ACC112 (cell line): ENCODE data around the gene SPECC1L.
A peak's percentile ranks its signal among the peaks of the same experiment; 100 is the strongest.

Experiments
- H2AFZ ChIP-seq: fragments of 200-600 bp; sonication (generic); one replicate; pipeline ENCODE4 v1.6.0; 2017; ENCODE audit warnings: antibody characterized with exemption, low read length; ENCODE audit not compliant: unreplicated experiment
- H3K27ac ChIP-seq: fragments of 200-600 bp; sonication (generic); 2 replicates; pipeline ENCODE4 v1.5.1; 2014; ENCODE audit warnings: low read depth, mild to moderate bottlenecking, antibody characterized with exemption, low read length, moderate library complexity
- H3K27me3 ChIP-seq: fragments of 200-600 bp; sonication (generic); 2 replicates; pipeline ENCODE4 v1.6.1; 2014; ENCODE audit warnings: mild to moderate bottlenecking, antibody characterized with exemption, low read length, moderate library complexity, mixed read lengths; ENCODE audit not compliant: insufficient read depth
- H3K36me3 ChIP-seq: fragments of 200-600 bp; sonication (generic); 2 replicates; pipeline ENCODE4 v1.6.1; 2016; ENCODE audit warnings: mild to moderate bottlenecking, antibody characterized with exemption, low read length, moderate library complexity, mixed read lengths; ENCODE audit not compliant: insufficient read depth
- H3K4me1 ChIP-seq: fragments of 200-600 bp; sonication (generic); one replicate; pipeline ENCODE4 v1.6.1; 2016; ENCODE audit warnings: low read length, mixed read lengths; ENCODE audit not compliant: insufficient read depth, unreplicated experiment, control insufficient read depth
- H3K4me3 ChIP-seq: fragments of 200-600 bp; sonication (generic); 2 replicates; pipeline ENCODE4 v1.5.1; 2014; ENCODE audit warnings: mild to moderate bottlenecking, low read depth, low read length
- H3K79me2 ChIP-seq: fragments of 200-600 bp; sonication (generic); one replicate; pipeline ENCODE4 v1.6.0; 2016; ENCODE audit warnings: low read length; ENCODE audit not compliant: control insufficient read depth, unreplicated experiment, insufficient read depth

SPECC1L gene, protein sequence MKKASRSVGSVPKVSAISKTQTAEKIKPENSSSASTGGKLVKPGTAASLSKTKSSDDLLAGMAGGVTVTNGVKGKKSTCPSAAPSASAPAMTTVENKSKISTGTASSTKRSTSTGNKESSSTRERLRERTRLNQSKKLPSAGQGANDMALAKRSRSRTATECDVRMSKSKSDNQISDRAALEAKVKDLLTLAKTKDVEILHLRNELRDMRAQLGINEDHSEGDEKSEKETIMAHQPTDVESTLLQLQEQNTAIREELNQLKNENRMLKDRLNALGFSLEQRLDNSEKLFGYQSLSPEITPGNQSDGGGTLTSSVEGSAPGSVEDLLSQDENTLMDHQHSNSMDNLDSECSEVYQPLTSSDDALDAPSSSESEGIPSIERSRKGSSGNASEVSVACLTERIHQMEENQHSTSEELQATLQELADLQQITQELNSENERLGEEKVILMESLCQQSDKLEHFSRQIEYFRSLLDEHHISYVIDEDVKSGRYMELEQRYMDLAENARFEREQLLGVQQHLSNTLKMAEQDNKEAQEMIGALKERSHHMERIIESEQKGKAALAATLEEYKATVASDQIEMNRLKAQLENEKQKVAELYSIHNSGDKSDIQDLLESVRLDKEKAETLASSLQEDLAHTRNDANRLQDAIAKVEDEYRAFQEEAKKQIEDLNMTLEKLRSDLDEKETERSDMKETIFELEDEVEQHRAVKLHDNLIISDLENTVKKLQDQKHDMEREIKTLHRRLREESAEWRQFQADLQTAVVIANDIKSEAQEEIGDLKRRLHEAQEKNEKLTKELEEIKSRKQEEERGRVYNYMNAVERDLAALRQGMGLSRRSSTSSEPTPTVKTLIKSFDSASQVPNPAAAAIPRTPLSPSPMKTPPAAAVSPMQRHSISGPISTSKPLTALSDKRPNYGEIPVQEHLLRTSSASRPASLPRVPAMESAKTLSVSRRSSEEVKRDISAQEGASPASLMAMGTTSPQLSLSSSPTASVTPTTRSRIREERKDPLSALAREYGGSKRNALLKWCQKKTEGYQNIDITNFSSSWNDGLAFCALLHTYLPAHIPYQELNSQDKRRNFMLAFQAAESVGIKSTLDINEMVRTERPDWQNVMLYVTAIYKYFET

GRCh38 chr22:24270556-24271385 is at the start of gene SPECC1L:
Gene SPECC1L (plus strand): TSS chr22:24270831. CDS start chr22:24302232, 31,401 bp downstream.
- Histone ChIP-seq H3K4me3 (peak within 1 kb of the TSS; percentile 93), H3K27ac (peak within 1 kb of the TSS; percentile 64), H3K79me2 (peaks cover 45% of the 10 kb centered on the region), H3K36me3 (no peaks in the 10 kb centered on the region), H3K4me1 (peaks cover 6% of the 10 kb centered on the region), H2AFZ (peak within 1 kb of the TSS; percentile 83), H3K27me3 (no peaks in the 10 kb centered on the region)

DNA sequence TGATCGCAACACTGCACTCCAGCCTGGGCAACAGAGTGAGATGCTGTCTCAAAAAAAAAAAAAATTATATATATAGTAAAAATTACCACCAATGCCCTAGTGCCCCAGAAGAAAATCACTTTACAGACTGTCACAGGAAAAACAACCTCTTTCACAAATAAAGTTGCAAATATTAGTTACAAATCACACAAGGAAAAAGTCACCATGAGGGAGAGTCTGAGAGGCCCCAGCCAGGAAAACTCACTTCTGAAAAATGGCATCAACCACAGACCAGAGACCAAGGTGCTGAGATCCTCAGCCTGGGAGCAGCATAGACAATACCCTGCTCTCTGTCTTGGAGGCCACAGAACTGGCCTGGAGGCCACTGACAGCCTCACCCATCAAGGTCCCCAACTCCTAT is 46.2 kb upstream of the SPECC1L start:
- Histone ChIP-seq H3K36me3 (peaks cover 12% of the 10 kb centered on the region), H3K4me3 (no peak overlapping the region), H2AFZ (no peak overlapping the region), H3K79me2 (no peaks in the 10 kb centered on the region), H3K27ac (no peak overlapping the region), H3K27me3 (no peaks in the 10 kb centered on the region), H3K4me1 (no peaks in the 10 kb centered on the region)

GRCh38 chr22:24225044-24225601 is 45.5 kb upstream of the SPECC1L start:
- H3K4me3 ChIP-seq, result no peak overlapping the region

DNA sequence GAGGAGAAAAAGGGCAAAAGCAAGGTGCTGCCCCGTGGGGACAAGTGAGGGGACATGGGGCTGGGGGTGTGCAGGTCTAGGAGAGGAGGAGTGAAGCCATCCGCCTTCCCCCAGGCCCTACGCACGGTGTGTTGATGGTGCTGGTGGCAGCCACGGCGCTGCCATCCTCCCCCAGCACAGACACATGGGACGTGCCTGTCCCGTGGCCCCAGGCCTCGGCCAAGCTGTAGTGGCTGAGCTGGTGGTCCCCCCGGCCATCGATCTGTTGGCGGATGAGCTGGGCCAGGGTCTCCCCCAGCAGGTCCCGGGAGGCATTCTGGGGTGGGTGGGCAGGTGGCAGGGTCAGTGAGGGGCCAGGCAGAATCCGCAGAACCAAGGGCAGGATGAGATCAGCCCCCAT is 44.7 kb upstream of the SPECC1L start:
- H3K4me1 ChIP-seq, result no peaks in the 10 kb centered on the region
- no peaks in the 10 kb centered on the region for H3K79me2 ChIP-seq
- no peak overlapping the region for H3K27ac ChIP-seq
- no peak overlapping the region for H2AFZ ChIP-seq
- no peaks in the 10 kb centered on the region for H3K27me3 ChIP-seq
- H3K36me3 ChIP-seq, result peaks cover 12% of the 10 kb centered on the region
- H3K4me3 ChIP-seq, result no peak overlapping the region

More at GRCh38 chr22:24225044-24225601, 45.5 kb upstream of the SPECC1L start:
- Histone ChIP-seq H3K79me2 (no peaks in the 10 kb centered on the region), H3K27me3 (no peaks in the 10 kb centered on the region), H3K36me3 (peaks cover 12% of the 10 kb centered on the region), H2AFZ (no peak overlapping the region), H3K27ac (no peak overlapping the region), H3K4me1 (no peaks in the 10 kb centered on the region)

DNA sequence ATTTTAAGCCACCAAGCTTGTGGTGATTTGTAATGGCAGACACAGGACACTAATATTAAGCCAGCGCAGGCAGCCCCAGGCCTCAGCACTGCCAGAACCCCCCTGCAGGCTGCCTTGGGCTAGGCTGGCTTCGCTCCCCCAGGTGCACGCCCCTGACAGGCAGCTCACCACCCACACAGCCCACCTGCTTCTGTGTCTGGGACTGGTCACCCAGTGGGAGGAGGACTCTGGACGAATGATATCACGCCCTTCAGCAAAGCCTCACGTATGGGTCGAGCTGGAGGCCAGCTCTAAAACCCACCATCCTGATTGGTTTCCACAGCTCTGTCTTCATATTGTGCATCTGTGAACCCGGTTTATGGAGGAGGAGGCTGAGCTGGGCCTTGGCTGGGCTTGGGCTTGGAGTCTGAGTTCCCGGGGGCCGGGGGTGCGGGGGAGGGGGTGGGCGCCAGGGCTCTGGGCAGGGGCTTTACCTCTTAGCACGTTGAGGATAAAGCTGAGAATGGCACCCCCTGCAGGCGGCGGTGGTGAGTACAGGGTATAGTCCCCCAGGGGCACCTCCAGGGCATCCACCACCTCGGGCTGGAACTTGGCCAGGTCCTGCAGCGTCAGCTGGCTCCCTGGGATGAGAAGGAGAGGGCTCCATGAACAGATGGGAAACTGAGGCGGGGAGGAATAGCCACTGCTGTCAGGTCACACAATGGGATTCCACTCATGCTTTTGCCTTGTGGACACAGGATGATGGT is 39.5 kb upstream of the SPECC1L start:
- no peak overlapping the region for H3K27ac ChIP-seq
- H3K79me2 ChIP-seq, result peaks cover 9% of the 10 kb centered on the region
- H3K27me3 ChIP-seq, result no peaks in the 10 kb centered on the region
- H2AFZ ChIP-seq, result no peak overlapping the region
- H3K36me3 ChIP-seq, result peaks cover 5% of the 10 kb centered on the region
- no peaks in the 10 kb centered on the region for H3K4me1 ChIP-seq
- no peak overlapping the region for H3K4me3 ChIP-seq

DNA sequence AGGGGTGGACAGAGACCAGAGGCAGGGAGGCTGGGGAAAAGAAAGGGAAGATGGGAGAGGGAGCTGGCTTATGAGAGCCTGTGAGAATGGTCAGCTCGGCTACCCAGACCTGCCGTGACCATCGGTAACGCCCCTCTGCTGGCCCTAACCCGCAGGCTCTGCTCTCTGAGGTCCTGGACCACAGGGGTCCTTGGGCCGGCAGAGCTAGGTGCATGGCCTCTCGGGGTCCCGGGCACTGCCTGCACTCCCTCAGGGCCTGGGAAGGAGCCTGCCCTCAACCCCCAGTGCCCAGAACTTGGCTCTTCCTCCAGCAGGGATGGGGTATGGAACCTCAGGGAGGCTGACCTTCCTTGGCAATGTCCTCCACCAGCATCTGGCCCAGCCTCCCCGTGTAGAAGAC is 38.9 kb upstream of the SPECC1L start:
- no peak overlapping the region for H3K4me3 ChIP-seq
- peaks cover 12% of the 10 kb centered on the region for H3K79me2 ChIP-seq
- no peak overlapping the region for H2AFZ ChIP-seq
- H3K27ac ChIP-seq, result no peak overlapping the region
- H3K4me1 ChIP-seq, result no peaks in the 10 kb centered on the region
- H3K36me3 ChIP-seq, result peaks cover under 1% of the 10 kb centered on the region
- no peaks in the 10 kb centered on the region for H3K27me3 ChIP-seq

DNA sequence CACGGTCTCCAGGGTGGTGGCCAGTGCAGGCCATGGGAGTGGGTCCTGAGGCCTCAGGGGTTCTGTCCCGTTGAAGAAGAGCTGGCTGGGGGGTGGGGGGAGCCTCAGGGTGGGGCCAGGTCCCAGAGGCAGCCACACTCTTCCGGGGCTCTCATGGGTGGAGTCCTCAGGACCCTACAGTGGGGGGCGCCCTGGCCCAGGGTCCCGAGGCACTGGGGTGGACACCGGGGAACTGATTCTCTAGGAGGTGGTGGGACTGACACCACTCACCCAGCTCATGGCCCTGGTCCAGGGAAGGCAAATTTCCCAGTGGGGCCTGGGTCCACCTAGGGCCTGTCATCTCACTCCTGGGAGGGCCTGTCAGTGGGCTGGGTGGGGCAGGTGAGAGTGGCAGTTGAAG is 38.5 kb upstream of the SPECC1L start:
- no peak overlapping the region for H3K4me3 ChIP-seq
- no peaks in the 10 kb centered on the region for H3K4me1 ChIP-seq
- H2AFZ ChIP-seq, result no peak overlapping the region
- no peak overlapping the region for H3K27ac ChIP-seq
- H3K36me3 ChIP-seq, result no peaks in the 10 kb centered on the region; the same call in 1 of the 2 replicates
- no peaks in the 10 kb centered on the region for H3K27me3 ChIP-seq
- peaks cover 13% of the 10 kb centered on the region for H3K79me2 ChIP-seq

- H2AFZ ChIP-seq, result no peak overlapping the region
- peaks cover 17% of the 10 kb centered on the region for H3K79me2 ChIP-seq
- H3K36me3 ChIP-seq, result no peaks in the 10 kb centered on the region; the same call in 1 of the 2 replicates
- no peaks in the 10 kb centered on the region for H3K4me1 ChIP-seq
- no peaks in the 10 kb centered on the region for H3K27me3 ChIP-seq
- no peak overlapping the region for H3K4me3 ChIP-seq
- no peak overlapping the region for H3K27ac ChIP-seq
Measured at GRCh38 chr22:24232725-24233124, 37.9 kb upstream of the SPECC1L start.

DNA sequence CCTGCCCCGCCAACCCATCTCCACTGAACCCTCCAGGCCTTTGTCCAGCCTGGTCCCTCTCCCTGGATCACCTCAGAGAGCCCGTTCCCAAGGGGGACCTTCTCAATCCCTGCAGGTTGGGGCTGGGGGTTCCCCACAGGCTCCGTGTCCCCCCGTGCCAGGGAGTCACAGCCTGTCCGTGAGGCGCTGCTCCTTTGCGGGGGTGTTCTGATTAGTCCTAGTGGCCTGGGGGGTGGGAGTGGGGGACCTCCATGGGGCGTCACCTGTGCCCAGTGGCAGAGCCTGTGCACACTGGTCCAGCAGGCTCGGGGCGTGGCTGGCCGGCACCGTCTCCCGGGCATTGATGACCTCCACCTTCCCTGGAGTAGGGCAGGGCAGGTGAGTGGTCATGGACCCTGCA is 37.4 kb upstream of the SPECC1L start:
- Histone ChIP-seq H2AFZ (no peak overlapping the region), H3K79me2 (peaks cover 20% of the 10 kb centered on the region), H3K27ac (no peak overlapping the region), H3K4me1 (no peaks in the 10 kb centered on the region), H3K27me3 (no peaks in the 10 kb centered on the region), H3K4me3 (no peak overlapping the region), H3K36me3 (no peaks in the 10 kb centered on the region; the same call in 1 of the 2 replicates)
